HepG2 (cell line): ENCODE results near the gene TUT7. TPM values are rescaled to one million over a fixed set of nuclear protein-coding genes. Genes with fewer than 3 reads are reported as not detected.

Experiments
- ATAC-seq: fragments of 200-7000 bp; cut with Tn5 transposase; 3 replicates; pipeline ENCODE4 v1.9.1; 2020; ENCODE audit warnings: mild to moderate bottlenecking, moderate library complexity
- BruUV-seq: library from RNA; stranded (reverse); fragments of 400-500 nt; replicated peaks from 2 replicates; lab custom pipeline; 2021; lab: Mats Ljungman, UMichigan
- CTCF ChIA-PET: fragments of 300-600 bp; formaldehyde crosslinking; extraction: SDS; loops from one replicate; lab custom pipeline; 2021; ENCODE audit warnings: low total read pairs, inconsistent platforms, low intra/inter-chr PET ratio; lab: Yijun Ruan, JAX
- POLR2A ChIA-PET: fragments of 350-600 bp; sonication (Branson Sonifier 250); formaldehyde crosslinking; loops from one replicate; lab custom pipeline; 2020; ENCODE audit warnings: antibody characterized with exemption, inconsistent platforms; lab: Yijun Ruan, JAX
- DNase-seq: peaks from one replicate; pipeline ENCODE4 v3.0.0-alpha.2; 2015; ENCODE audit warnings: low spot score
- FAIRE-seq: peaks from 3 replicates; lab custom pipeline; 2011; peaks lifted over from hg19 to GRCh38; lab: Jason Lieb, UNC
- H2AFZ ChIP-seq: one replicate; pipeline ENCODE4 v1.6.1; 2011; ENCODE audit warnings: low read length, inconsistent platforms
- H3K27ac ChIP-seq: fragments of 300-600 bp; 3 replicates; pipeline ENCODE4 v1.8.0; 2011; ENCODE audit warnings: mixed run types, mild to moderate bottlenecking, mixed read lengths, low read length, inconsistent platforms; ENCODE audit not compliant: insufficient read depth; ENCODE audit errors: extremely low read length
- H3K27me3 ChIP-seq, 2 experiments: fragments of 200-600 bp in 1 of 2; 2 replicates in 1 of 2; 3 replicates in 1 of 2; pipeline versions ENCODE4 v1.6.0 to v1.8.0; 2011; ENCODE audit warnings: low read length in 2 of 2, mild to moderate bottlenecking in 2 of 2, moderate library complexity in 2 of 2, inconsistent platforms in 1 of 2; ENCODE audit not compliant: insufficient read depth in 2 of 2, control insufficient read depth in 1 of 2
- H3K36me3 ChIP-seq, 2 experiments: fragments of 200-600 bp in 1 of 2; replicated peaks in 1 of 2; 2 replicates in 1 of 2; 3 replicates in 1 of 2; pipeline versions ENCODE4 v1.5.1 to v1.8.0; 2011; ENCODE audit warnings: low read length in 2 of 2, inconsistent platforms in 1 of 2; ENCODE audit not compliant: insufficient read depth in 2 of 2, control insufficient read depth in 1 of 2
- H3K4me1 ChIP-seq: 2 replicates; pipeline ENCODE4 v1.5.1; 2012; ENCODE audit warnings: low read length, inconsistent platforms; ENCODE audit not compliant: insufficient read depth
- H3K4me2 ChIP-seq: 2 replicates; pipeline ENCODE4 v1.6.0; 2011; ENCODE audit warnings: low read depth, low read length, inconsistent platforms
- H3K4me3 ChIP-seq, 3 experiments: fragments of 200-600 bp in 1 of 3; sonication (generic), shearing (Covaris generic) in 1 of 3; replicated peaks in 1 of 3; 2 replicates each; pipeline ENCODE4 v1.5.1; 2011 to 2016; ENCODE audit warnings: low read length in 3 of 3, inconsistent platforms in 2 of 3, low read depth in 2 of 3, mild to moderate bottlenecking in 2 of 3, control low read depth in 1 of 3, mixed read lengths in 1 of 3; ENCODE audit not compliant: insufficient read depth in 1 of 3
- H3K79me2 ChIP-seq: one replicate; pipeline ENCODE4 v1.6.1; 2011; ENCODE audit warnings: low read length, inconsistent platforms; ENCODE audit not compliant: insufficient read depth
- H3K9ac ChIP-seq: 2 replicates; pipeline ENCODE4 v1.6.0; 2011; ENCODE audit warnings: mild to moderate bottlenecking, low read depth, low read length, inconsistent platforms; ENCODE audit not compliant: insufficient read depth
- H3K9me3 ChIP-seq: 2 replicates; pipeline ENCODE4 v1.5.1; 2012; ENCODE audit warnings: mild to moderate bottlenecking, low read length
- H4K20me1 ChIP-seq: 2 replicates; pipeline ENCODE4 v1.6.0; 2011; ENCODE audit warnings: inconsistent platforms, mild to moderate bottlenecking, low read length, moderate library complexity; ENCODE audit not compliant: insufficient read depth
- NR1H2 ChIP-seq: sonication (generic); formaldehyde crosslinking; IDR thresholded peaks from 2 replicates; pipeline ENCODE4 v1.8.1; 2022; ENCODE audit warnings: low read depth, missing genetic modification reagents, borderline replicate concordance
- NR2C2 ChIP-seq: sonication (generic); formaldehyde crosslinking; IDR thresholded peaks from 2 replicates; pipeline ENCODE4 v1.4.0; 2020; ENCODE audit warnings: missing genetic modification reagents, mild to moderate bottlenecking, moderate library complexity, borderline replicate concordance
- NR2F1 ChIP-seq, 2 experiments: fragments of 450-650 bp in 1 of 2; formaldehyde crosslinking in 1 of 2; IDR thresholded peaks; 2 replicates each; pipeline versions ENCODE4 v1.5.0 to v1.6.1; 2016 to 2020; ENCODE audit warnings: mild to moderate bottlenecking in 1 of 2, missing compliant biosample characterization in 1 of 2, missing genetic modification reagents in 1 of 2, moderate library complexity in 1 of 2
- SMAD1 ChIP-seq: sonication (generic); formaldehyde crosslinking; IDR thresholded peaks from 2 replicates; pipeline ENCODE4 v1.4.0; 2020; ENCODE audit warnings: missing genetic modification reagents, low read depth, mild to moderate bottlenecking, borderline replicate concordance
- ZNF264 ChIP-seq: sonication (generic); formaldehyde crosslinking; IDR thresholded peaks from 2 replicates; pipeline ENCODE4 v1.4.0; 2020; ENCODE audit warnings: missing genetic modification reagents
- ZNF674 ChIP-seq: sonication (generic); formaldehyde crosslinking; IDR thresholded peaks from 2 replicates; pipeline ENCODE4 v1.5.0; 2020; ENCODE audit warnings: low read depth, mild to moderate bottlenecking, missing genetic modification reagents
- WGBS: methylation state at CpG from one replicate; pipeline ENCODE4 v1.1.6; 2017; ENCODE audit warnings: low lambda C conversion rate; 5-methylcytosine and 5-hydroxymethylcytosine counted together
- in situ Hi-C: cut with HindIII; loops from 2 replicates; pipeline ENCODE4 v1.10.0; 2017; ENCODE audit warnings: low pct_unique_long_range_greater_than_20kb; ENCODE audit not compliant: extremely low pct_ligation_motif_present
- intact Hi-C: fragments of 100-400 bp; cut with micrococcal nuclease; formaldehyde crosslinking; loops from one replicate; pipeline ENCODE4 v1.10.0; 2022; ENCODE audit not compliant: unreplicated experiment
- polyA plus RNA-seq, 8 experiments: library from polyadenylated mRNA; depleted of rRNA in 3 of 8; stranded (reverse) in 7 of 8; unstranded in 1 of 8; fragments of >200 nt; fragmentation: Illumina TruSeq in 4 of 8; extraction: Trizol in 4 of 8; gene quantifications; 2 replicates each; pipeline versions ENCODE4 v1.2.1 to v1.2.3, GENCODE V29; 2011 to 2016; ENCODE audit warnings: low read depth in 4 of 8, missing spikeins in 1 of 8, mixed read lengths in 1 of 8; ENCODE audit not compliant: insufficient read depth in 1 of 8
- small RNA-seq, 3 experiments: library from RNA; depleted of rRNA; stranded (forward); fragments of <200 nt; gene quantifications; one replicate each; pipeline ENCODE3, GENCODE V24; 2012; ENCODE audit warnings: low read depth in 2 of 3, low replicate concordance in 1 of 3; ENCODE audit not compliant: insufficient read length in 3 of 3, insufficient read depth in 2 of 3
- total RNA-seq, 5 experiments: library from RNA; depleted of rRNA; stranded (reverse); fragments of >200 nt; fragmentation: Illumina TruSeq; extraction: Trizol; gene quantifications; 2 replicates each; pipeline ENCODE4 v1.2.3, GENCODE V29; 2016; ENCODE audit warnings: low read depth in 1 of 5

The TUT7 gene
- total and polyA plus RNA-seq, 2 of the 13 experiments (the other 11 are each of a cell fraction or from before 2014, with no cell fraction given), result 12.0 to 19.4 TPM

DNA sequence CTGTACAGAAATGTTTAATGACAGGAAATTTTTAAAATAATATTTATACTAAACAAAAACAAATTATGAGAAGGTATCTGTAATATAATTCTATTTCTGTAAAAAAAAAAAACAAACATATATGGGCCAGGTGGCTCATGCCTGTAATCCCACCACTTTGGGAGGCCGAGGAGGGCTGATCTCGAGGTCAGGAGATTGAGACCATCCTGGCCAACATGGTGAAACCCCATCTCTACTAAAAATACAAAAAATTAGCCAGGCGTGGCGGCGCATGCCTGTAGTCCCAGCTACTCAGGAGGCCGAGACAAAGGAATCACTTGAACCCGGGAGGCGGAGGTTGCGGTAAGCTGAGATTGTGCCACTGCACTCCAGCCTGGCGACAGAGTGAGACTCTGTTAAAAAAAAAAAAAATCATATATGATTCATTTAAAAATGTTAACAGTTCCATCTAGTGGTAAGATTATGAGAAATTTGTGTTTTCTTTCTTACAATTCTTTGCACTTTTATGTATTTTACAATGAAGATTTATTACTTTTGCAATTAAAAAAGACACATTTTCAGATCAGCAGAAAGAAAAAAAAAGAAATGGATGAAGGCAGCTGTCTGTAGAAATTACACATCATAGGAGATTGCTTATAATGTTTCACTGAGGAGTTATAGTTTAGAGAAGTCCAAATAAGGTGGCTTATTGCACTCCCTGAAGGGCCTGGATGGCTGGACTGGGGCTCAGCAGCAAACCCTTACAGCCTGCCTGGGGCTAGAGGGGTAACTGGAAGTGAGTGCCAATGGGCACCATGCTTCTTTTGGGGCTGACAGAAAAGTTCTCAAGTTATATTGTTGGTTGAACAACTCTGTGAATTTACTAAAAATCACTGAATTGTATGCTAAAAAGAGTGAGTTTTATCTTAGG is 115.1 kb downstream of the TUT7 start:
- no peak overlapping the region for H3K4me2 ChIP-seq
- no peaks in the 10 kb centered on the region for H3K27me3 ChIP-seq
- 56% methylated on average over 10 of the region's 10 CpGs for WGBS
- DNase-seq (no peak), ATAC-seq (no peak), FAIRE-seq (no peak)
- TF ChIP-seq SMAD1, result no peak
- no peak for TF ChIP-seq NR1H2 (CRISPR knock-in tag)
- no peak for TF ChIP-seq NR2C2 (CRISPR knock-in tag)
- no peak for TF ChIP-seq NR2F1 (CRISPR knock-in tag; IDR thresholded peaks at IDR 0.05)
- no peak for TF ChIP-seq ZNF264 (CRISPR knock-in tag)
- TF ChIP-seq ZNF674 (CRISPR knock-in tag), result no peak
- ChIA-PET CTCF (interaction anchor here (0.6 to 0.7 kb wide), 2 partner anchors 37 to 282 kb away, joined by 3 read pairs; no protein-coding TSS in a partner anchor), POLR2A (no interaction called here)
- no TSS peak for BruUV-seq
- H2AFZ ChIP-seq, result no peak overlapping the region
- H3K9ac ChIP-seq, result no peak overlapping the region
- H4K20me1 ChIP-seq, result no peaks in the 10 kb centered on the region
- in situ Hi-C loops (no loop called here), intact Hi-C loops (no loop called here)
- H3K4me3 ChIP-seq, result no peak overlapping the region
- no peaks in the 10 kb centered on the region for H3K4me1 ChIP-seq
- H3K36me3 ChIP-seq, result no peaks in the 10 kb centered on the region
- H3K79me2 ChIP-seq, result no peaks in the 10 kb centered on the region
- no peaks in the 10 kb centered on the region for H3K9me3 ChIP-seq
- H3K27ac ChIP-seq, result no peak overlapping the region

Small RNAs within 50 kb of the gene (small RNA-seq; reads per million reads assigned to genes)
- 0 reads per million in 3 experiments for gene RN7SKP264

Other genes with a start within 250 kb of the TUT7 start
- gene C9orf153, start 94.8 kb downstream of the TUT7 start, total RNA-seq (2016; rRNA removed; fragmentation: Illumina TruSeq; extraction: Trizol), result 0.44 TPM in 1 of 2 replicates, not detected in the other
- gene C9orf153, start 94.8 kb downstream of the TUT7 start, polyA plus RNA-seq (2011; rRNA removed), result 0.17 and 0.25 TPM in 2 replicates
- gene ISCA1, start 71.9 kb downstream of the TUT7 start, total RNA-seq (2016; rRNA removed; fragmentation: Illumina TruSeq; extraction: Trizol), result 40.9 and 55.0 TPM in 2 replicates
- 22.0 and 29.2 TPM in 2 replicates for gene ISCA1, start 71.9 kb downstream of the TUT7 start, polyA plus RNA-seq (2011; rRNA removed)